Type B pancreatic cell (in vitro differentiated cells): ENCODE results near the gene RPS2. TPM values are rescaled to one million over a fixed set of nuclear protein-coding genes. Genes with fewer than 3 reads are reported as not detected.
A peak's percentile ranks its signal among the peaks of the same experiment; 100 is the strongest.

ENCODE experiments used
- DNase-seq: peaks from one replicate; pipeline ENCODE4 v3.0.0; 2021; ENCODE audit warnings: mixed read lengths; ENCODE audit not compliant: unreplicated experiment; ENCODE audit errors: extremely low spot score
- H3K27ac Mint-ChIP-seq: 2 replicates; pipeline ENCODE4 v1.8.0; 2021; ENCODE audit warnings: mild to moderate bottlenecking, mixed read lengths
- H3K27me3 Mint-ChIP-seq: 2 replicates; pipeline ENCODE4 v1.8.0; 2021; ENCODE audit warnings: mixed read lengths
- H3K36me3 Mint-ChIP-seq: 2 replicates; pipeline ENCODE4 v1.8.0; 2021; ENCODE audit warnings: mixed read lengths
- H3K4me1 Mint-ChIP-seq: one replicate; pipeline ENCODE4 v1.8.0; 2021; ENCODE audit warnings: mixed read lengths; ENCODE audit not compliant: unreplicated experiment
- H3K4me3 Mint-ChIP-seq: 2 replicates; pipeline ENCODE4 v1.8.0; 2021; ENCODE audit warnings: mild to moderate bottlenecking, mixed read lengths
- H3K9me3 Mint-ChIP-seq: 2 replicates; pipeline ENCODE4 v1.8.0; 2021; ENCODE audit warnings: mixed read lengths
- total RNA-seq: library from RNA; stranded (reverse); gene quantifications from 2 replicates; pipeline ENCODE4 v1.2.1, GENCODE V29; 2021; ENCODE audit warnings: low replicate concordance
- TF ChIP-seq, protein P1 (sequence below): fragments of 200-600 bp; sonication (generic); conservative IDR thresholded peaks from 2 replicates; pipeline ENCODE4 v1.5.0; 2021; ENCODE audit warnings: antibody characterized with exemption, mild to moderate bottlenecking

Gene RPS2
- total RNA-seq, 1 donor from 2014 or later, result 3,035 TPM

DNA sequence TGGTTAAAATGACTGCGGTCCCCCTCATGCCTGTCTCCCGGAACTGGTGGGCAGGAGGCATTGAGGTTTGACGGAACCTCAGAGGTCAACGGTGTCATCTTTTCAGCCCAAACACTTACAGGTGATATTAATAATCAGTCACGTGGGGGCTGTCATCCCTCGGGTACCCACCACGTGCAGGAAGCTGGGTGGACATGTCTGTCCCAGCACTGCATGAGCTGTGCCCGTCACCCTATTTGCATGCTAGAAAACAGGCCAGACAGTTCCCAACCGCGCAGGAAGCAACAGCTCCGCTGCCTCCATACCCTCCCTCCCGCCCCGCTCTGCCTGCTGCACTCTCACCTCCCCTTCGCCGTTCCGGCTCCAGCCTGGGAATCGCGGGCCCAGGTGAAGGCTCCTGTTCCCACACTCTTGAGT lies 26.5 kb upstream of the RPS2 start:
- peaks cover 4% of the 10 kb centered on the region for H3K36me3 Mint-ChIP-seq
- H3K27ac Mint-ChIP-seq, result no peak overlapping the region
- peak overlapping the region; percentile 62 for H3K4me3 Mint-ChIP-seq
- no peaks in the 10 kb centered on the region for H3K9me3 Mint-ChIP-seq
- peaks cover 32% of the 10 kb centered on the region for H3K27me3 Mint-ChIP-seq
- H3K4me1 Mint-ChIP-seq, result no peaks in the 10 kb centered on the region
- no peak for DNase-seq
- TF ChIP-seq, protein P1, sequence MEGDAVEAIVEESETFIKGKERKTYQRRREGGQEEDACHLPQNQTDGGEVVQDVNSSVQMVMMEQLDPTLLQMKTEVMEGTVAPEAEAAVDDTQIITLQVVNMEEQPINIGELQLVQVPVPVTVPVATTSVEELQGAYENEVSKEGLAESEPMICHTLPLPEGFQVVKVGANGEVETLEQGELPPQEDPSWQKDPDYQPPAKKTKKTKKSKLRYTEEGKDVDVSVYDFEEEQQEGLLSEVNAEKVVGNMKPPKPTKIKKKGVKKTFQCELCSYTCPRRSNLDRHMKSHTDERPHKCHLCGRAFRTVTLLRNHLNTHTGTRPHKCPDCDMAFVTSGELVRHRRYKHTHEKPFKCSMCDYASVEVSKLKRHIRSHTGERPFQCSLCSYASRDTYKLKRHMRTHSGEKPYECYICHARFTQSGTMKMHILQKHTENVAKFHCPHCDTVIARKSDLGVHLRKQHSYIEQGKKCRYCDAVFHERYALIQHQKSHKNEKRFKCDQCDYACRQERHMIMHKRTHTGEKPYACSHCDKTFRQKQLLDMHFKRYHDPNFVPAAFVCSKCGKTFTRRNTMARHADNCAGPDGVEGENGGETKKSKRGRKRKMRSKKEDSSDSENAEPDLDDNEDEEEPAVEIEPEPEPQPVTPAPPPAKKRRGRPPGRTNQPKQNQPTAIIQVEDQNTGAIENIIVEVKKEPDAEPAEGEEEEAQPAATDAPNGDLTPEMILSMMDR, result no peak

DNA sequence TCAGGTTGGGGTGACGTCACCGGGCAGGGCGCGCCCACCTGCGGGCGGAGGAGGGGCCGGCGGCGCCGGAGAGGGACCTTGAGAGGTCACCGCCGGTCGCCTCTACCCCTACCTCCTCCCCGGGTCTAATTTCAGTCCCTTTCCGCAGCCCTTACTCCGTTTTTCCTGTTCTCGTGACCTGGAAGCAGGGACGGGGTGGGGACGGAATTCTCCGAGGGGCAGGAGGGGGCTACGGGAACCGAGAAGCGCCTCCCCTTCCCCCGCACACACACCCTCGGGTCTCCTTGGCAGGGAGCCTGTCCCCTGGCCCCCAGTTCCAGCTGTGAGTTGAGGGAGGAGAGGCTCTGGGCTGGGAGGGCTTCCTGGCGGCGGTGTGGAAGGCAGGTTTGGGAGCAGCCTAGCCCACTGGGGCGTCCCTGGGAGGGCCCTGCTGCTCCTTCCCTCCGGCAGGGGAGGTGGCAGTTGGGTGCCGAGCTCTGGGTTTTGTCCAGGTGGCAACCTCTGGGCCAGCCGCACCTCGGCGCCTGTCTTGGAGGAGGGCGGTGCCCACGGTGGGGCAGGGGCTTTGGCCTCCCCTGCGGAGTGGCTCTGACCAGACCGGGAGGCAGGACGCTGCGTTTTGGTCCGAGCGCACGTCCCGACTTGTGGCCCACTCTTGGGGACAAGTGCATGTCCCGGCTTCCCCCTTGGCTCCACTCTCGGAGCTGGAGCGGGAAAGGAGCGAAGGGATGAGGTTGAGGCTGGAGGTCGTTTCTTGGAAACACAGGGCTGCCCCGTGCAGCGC lies 25.9 kb upstream of the RPS2 start:
- Mint-ChIP-seq H3K4me3 (peak overlapping the region; percentile 65), H3K27ac (no peak overlapping the region), H3K9me3 (no peaks in the 10 kb centered on the region), H3K4me1 (no peaks in the 10 kb centered on the region), H3K27me3 (peaks cover 32% of the 10 kb centered on the region), H3K36me3 (peaks cover 4% of the 10 kb centered on the region)
- TF ChIP-seq, protein P1, result no peak
- no peak for DNase-seq

DNA sequence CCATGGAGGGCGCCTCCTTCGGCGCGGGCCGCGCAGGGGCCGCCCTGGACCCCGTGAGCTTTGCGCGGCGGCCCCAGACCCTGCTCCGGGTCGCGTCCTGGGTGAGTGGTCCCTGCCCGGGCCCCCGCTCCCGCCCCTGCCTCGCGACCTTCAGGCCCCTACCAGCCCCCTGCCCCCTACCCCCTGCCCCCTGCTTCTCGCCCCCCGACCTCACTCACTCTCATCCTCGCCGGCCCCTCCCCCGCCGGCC lies 25.4 kb upstream of the RPS2 start:
- no peak for DNase-seq
- Mint-ChIP-seq H3K36me3 (peaks cover 4% of the 10 kb centered on the region), H3K4me1 (peaks cover 2% of the 10 kb centered on the region), H3K4me3 (no peak overlapping the region), H3K27me3 (peaks cover 32% of the 10 kb centered on the region), H3K27ac (no peak overlapping the region), H3K9me3 (no peaks in the 10 kb centered on the region)
- TF ChIP-seq, protein P1, result no peak

DNA sequence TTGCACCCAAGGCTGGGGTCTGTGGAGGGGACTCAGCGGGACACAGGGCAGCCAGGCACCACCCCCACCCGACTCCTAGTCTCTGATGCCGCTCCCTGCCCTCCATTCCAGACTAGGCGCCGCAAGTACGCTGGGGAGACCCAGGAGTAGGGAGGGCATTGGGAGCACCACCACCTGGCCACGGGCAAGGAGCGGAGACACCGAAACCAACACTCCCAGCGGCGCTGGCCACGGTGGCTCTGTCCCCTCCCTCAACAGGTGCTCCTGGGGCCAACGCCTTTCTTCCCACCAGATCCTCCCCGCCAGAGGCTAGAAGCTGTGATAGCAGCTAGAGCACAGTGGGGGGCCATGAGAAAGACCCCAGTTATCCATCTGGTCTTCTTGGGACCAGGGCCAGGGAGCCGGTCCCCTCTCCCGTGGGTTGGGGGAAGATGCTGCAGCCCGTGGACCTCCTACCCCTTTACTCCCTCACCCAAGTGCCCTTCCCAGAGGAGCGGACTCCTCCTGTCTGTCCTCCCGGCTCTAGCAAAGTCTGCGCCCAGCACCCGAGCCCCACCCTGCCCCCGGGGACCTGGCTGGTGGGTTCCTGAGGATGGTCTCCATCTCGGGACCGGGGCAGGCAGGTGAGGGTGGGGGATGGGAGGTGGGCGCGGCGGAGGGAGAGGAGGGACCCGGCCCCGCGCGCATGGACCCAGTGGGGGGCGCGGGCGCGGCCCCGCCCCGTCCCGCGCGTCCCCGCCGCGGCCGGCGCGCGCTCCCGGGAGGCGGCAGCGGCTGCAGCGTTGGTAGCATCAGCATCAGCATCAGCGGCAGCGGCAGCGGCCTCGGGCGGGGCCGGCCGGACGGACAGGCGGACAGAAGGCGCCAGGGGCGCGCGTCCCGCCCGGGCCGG lies 24.8 kb upstream of the RPS2 start, which contains the start of gene SYNGR3:
TSS of gene SYNGR3 (plus strand) at position 762 of the 892 bp plus-strand sequence. CDS start 133 bp downstream, outside the sequence.
- H3K27ac Mint-ChIP-seq, result peak within 1 kb of the TSS; percentile 67
- H3K4me3 Mint-ChIP-seq, result peak within 1 kb of the TSS; percentile 83
- no peak for DNase-seq
- TF ChIP-seq, protein P1, result no peak
- H3K27me3 Mint-ChIP-seq, result peaks cover 32% of the 10 kb centered on the region
- H3K36me3 Mint-ChIP-seq, result peaks cover 4% of the 10 kb centered on the region
- peaks cover 6% of the 10 kb centered on the region for H3K4me1 Mint-ChIP-seq
- H3K9me3 Mint-ChIP-seq, result no peaks in the 10 kb centered on the region

DNA sequence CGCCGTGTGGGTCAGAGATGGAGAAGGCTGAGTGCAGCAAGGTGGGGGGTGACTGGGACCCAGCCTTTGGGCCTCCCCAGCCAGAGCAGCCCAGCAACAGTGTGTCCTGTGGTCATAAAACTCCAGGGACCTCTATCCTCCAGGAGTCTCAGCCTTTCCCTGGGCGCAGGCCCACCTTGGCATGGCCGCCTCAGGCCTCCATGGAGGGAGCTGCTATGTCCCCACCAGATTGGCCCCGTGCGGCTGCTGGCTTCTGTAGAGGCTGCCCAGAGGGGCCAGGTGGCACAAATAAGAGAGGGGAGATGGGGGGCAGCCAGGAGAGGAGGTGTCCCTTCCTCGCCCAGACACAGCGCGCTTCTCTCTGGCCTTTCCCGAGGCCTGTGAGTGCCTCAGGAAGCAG lies 22.6 kb upstream of the RPS2 start:
- H3K27ac Mint-ChIP-seq, result no peak overlapping the region
- DNase-seq, result no peak
- H3K27me3 Mint-ChIP-seq, result peaks cover 37% of the 10 kb centered on the region
- H3K36me3 Mint-ChIP-seq, result peaks cover 4% of the 10 kb centered on the region
- no peaks in the 10 kb centered on the region for H3K9me3 Mint-ChIP-seq
- TF ChIP-seq, protein P1, result no peak
- no peak overlapping the region for H3K4me3 Mint-ChIP-seq
- H3K4me1 Mint-ChIP-seq, result peaks cover 11% of the 10 kb centered on the region
